HAP-1 (cell line): ENCODE data around the gene FEM1C.
"Not testable (repeated sequence)": the region's sequence is repeated elsewhere in the genome, so short reads cannot be mapped to it uniquely, and the experiment has no call there.

Experiments
- DNase-seq, 2 experiments: peaks; one replicate each; pipeline ENCODE4 v3.0.0-alpha.2; 2016 to 2020; ENCODE audit warnings: low spot score in 2 of 2
- H3K27me3 ChIP-seq: fragments of 250-450 bp; sonication (Bioruptor Pico); 2 replicates; pipeline ENCODE4 v1.5.1; 2020; ENCODE audit warnings: low read depth, mild to moderate bottlenecking, moderate library complexity
- H3K36me3 ChIP-seq: fragments of 250-450 bp; sonication (Bioruptor Pico); replicated peaks from 2 replicates; pipeline ENCODE4 v1.5.1; 2020; ENCODE audit warnings: mild to moderate bottlenecking
- H3K4me1 ChIP-seq: fragments of 250-450 bp; sonication (Bioruptor Pico); 2 replicates; pipeline ENCODE4 v1.5.1; 2020; ENCODE audit warnings: mild to moderate bottlenecking
- H3K4me3 ChIP-seq: fragments of 250-450 bp; sonication (Bioruptor Pico); 2 replicates; pipeline ENCODE4 v1.5.1; 2020; ENCODE audit warnings: mild to moderate bottlenecking, moderate library complexity
- H3K9me3 ChIP-seq: fragments of 250-450 bp; sonication (Bioruptor Pico); 2 replicates; pipeline ENCODE4 v1.5.1; 2020; ENCODE audit warnings: mild to moderate bottlenecking, moderate library complexity
- in situ Hi-C: fragments of 300-500 bp; cut with MboI; formaldehyde crosslinking; loops from 3 replicates; pipeline ENCODE4 v1.14.3; 2020; ENCODE audit warnings: low sequenced_read_pairs, inconsistent platforms, mixed read lengths

Gene FEM1C

DNA sequence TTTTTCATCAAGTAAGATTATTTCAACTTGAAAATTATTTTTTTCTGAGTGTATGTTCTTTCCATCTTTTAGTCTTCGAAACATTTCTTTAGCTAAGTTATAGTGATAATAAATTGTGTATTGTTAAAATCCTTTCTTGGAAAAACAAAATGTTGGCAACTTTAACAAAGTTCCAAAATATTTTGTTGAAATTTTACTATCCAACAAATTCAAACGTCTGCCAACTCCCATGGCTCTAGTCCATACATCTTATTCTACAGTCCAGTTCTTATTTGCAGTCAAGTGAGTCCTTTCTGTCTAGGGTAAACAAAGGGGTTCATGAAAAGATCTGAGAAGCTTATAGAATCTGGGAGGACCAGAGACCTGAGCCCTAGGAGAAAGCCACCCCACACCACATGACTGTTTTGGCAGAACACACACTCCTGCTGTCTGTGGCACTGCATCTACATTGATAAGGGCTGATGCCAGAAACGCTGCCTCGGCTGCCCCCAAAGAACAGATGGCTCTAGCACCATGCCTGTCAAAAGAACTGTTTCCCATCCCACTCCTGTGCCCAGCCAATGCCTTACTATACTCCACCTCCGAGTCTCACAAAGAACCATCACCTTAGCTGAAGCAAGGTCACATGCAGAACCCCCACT lies 47.5 kb downstream of the FEM1C start:
- in situ Hi-C loops = no loop called here
- Histone ChIP-seq H3K27me3 (peaks cover 15% of the 10 kb centered on the region; the same call in 1 of the 2 replicates), H3K36me3 (no peaks in the 10 kb centered on the region), H3K4me1 (peaks cover 21% of the 10 kb centered on the region), H3K9me3 (0 out of 2 replicates have a peak, but pooled peaks cover 2% of the 10 kb centered on the region), H3K4me3 (no peak overlapping the region)
- no peak for DNase-seq

DNA sequence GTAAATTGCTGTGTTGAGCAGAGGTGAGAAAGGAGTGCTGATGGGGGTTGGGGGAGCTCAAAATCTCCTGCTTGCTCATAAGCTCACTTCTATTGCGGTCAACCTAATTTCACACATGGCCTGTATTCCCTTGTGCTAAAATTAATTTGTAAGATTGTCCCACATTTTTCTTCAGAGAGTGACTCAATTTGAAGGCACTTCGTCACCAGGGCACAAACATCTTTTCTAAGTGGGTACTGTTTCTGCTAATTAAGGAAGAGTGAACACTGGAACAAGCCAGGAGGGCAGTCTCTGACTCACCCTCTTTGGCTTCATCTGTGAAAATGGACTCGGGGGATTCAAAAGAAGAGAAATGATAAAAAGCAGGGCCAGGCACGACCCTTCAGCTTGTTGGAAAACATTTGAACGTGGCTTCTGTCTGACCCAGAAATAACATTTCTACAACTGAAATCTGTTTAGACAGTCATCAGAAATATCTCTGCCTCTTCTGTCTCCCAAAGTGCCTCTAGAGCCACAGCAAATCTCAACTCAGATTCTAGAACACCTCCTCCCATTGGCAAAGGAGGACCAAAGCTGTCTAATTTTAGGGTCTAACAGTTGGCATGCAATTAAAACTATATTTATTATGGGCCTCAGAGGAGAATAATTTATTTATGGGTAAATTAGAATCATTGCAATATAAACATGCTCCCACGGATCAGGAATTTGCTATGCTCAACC lies 49.8 kb downstream of the FEM1C start:
- no peak for DNase-seq
- H3K27me3 ChIP-seq = peaks cover 15% of the 10 kb centered on the region; the same call in 1 of the 2 replicates
- no peak overlapping the region for H3K4me3 ChIP-seq
- H3K9me3 ChIP-seq = 0 out of 2 replicates have a peak, but pooled peaks cover 2% of the 10 kb centered on the region
- peaks cover 2% of the 10 kb centered on the region for H3K4me1 ChIP-seq
- H3K36me3 ChIP-seq = no peaks in the 10 kb centered on the region
- in situ Hi-C loops = no loop called here

DNA sequence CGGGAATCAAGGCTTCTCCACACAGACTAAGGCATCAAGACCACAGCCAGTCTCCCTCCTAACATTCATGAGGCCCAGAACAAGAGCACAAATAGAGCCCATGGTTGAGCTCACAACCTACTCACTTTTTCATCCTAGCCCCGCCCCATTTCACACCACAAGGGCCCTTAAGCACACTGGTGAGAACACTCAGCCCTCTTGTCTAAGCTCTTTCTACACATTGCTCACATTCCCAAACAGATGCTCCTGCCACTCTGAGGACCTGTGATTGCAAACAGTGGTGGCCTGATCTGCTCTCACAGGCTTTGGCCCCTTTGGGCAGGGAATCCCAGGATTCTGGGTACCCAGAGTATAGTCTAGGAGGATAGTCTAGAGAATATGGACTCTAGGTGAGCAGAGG lies 54.0 kb downstream of the FEM1C start:
- in situ Hi-C loops = no loop called here
- H3K27me3 ChIP-seq = peaks cover 13% of the 10 kb centered on the region; the same call in 1 of the 2 replicates
- no peaks in the 10 kb centered on the region for H3K36me3 ChIP-seq
- no peaks in the 10 kb centered on the region for H3K4me1 ChIP-seq
- no peaks in the 10 kb centered on the region for H3K9me3 ChIP-seq
- DNase-seq = no peak
- no peak overlapping the region for H3K4me3 ChIP-seq

DNA sequence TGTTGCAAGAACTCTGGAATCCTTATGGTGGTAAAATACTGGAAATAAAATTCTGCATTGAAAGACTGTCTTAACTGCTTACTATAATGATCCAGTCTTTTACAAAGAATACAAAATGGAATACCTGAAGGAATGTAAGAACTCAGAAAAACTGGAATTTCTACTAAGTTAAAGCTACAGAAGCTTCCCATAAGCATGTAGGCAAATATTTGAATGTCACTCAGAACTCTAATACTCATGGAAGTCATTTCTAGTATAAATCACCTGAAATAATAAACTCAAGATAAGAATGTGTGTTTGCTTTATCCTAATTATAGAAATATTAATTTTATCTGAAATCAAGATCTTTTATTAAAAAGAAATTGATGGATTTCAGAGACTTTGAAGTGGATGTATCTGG lies 54.8 kb downstream of the FEM1C start:
- Histone ChIP-seq H3K9me3 (no peaks in the 10 kb centered on the region), H3K27me3 (peaks cover 8% of the 10 kb centered on the region; the same call in 1 of the 2 replicates), H3K4me1 (no peaks in the 10 kb centered on the region), H3K36me3 (no peaks in the 10 kb centered on the region), H3K4me3 (no peak overlapping the region)
- no peak for DNase-seq
- in situ Hi-C loops = no loop called here

DNA sequence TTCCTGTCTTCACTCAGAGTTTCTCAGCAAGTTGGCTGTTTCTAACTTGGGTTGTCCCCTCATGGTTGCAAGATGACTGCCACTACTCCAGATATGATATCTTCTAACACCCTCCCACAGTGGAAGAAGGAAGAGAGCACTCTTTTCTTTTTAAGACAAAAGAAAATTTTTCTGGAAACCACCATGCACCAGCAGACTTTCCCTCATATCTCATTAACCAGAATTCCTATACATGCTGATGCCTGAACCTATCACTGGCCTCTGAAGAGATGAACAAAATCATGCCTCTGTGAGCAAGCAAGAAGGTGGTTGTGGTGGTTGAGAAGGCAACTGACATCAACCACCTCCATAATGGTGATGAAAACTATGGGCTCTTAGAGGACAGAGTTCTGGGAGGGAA lies 56.8 kb downstream of the FEM1C start:
- Histone ChIP-seq H3K4me3 (no peak overlapping the region), H3K9me3 (no peaks in the 10 kb centered on the region), H3K36me3 (no peaks in the 10 kb centered on the region), H3K27me3 (no peaks in the 10 kb centered on the region; the same call in 1 of the 2 replicates), H3K4me1 (no peaks in the 10 kb centered on the region)
- no peak for DNase-seq
- in situ Hi-C loops = no loop called here

DNA sequence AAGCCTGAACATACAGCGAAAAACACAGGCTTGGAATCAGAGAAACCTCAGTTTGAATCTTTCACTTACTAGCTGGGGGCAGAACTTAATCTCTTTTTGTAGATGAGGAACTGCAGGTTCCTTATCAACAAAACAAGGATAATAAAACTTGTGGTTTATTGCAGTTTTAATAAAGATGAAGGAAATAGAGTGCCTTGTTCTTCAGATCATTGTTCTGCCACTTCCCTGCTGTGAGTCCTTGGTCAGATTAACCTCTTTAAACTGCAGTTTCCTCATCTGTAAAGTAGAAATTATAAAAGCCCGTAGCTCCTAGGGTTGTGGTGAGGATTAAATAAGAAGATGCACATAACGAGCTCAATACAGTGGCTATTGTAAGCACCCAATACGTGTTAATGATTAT lies 57.4 kb downstream of the FEM1C start:
- H3K9me3 ChIP-seq = no peaks in the 10 kb centered on the region
- in situ Hi-C loops = no loop called here
- DNase-seq = peak in 1 of 2 experiments; percentile 13

DNA sequence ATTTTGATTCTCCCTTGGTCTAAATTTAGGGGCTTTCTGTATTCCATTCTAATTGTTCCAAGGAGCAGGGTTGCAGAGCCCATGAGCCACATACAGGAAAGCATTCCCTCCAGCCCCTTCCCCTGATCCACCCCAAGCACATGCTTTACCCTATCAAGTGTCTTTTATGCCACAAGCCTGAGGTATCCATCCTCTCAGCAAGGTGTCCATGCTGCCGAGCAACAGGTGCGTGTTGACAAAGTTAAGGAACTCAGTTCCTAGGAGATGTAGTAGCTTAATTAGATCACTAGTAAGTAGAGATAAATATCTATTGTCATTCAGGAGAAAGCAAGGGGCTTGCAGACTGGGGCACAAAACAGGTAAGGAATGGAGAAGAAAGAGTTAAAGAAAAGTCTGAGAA lies 57.8 kb downstream of the FEM1C start:
- DNase-seq = no peak
- Histone ChIP-seq H3K36me3 (no peaks in the 10 kb centered on the region), H3K9me3 (no peaks in the 10 kb centered on the region), H3K4me1 (no peaks in the 10 kb centered on the region), H3K27me3 (no peaks in the 10 kb centered on the region; the same call in 1 of the 2 replicates), H3K4me3 (no peak overlapping the region)
- in situ Hi-C loops = no loop called here

More for the DNA sequence above, 57.4 kb downstream of the FEM1C start:
- Histone ChIP-seq H3K27me3 (no peaks in the 10 kb centered on the region; the same call in 1 of the 2 replicates), H3K4me3 (no peak overlapping the region), H3K36me3 (no peaks in the 10 kb centered on the region), H3K4me1 (no peaks in the 10 kb centered on the region)

DNA sequence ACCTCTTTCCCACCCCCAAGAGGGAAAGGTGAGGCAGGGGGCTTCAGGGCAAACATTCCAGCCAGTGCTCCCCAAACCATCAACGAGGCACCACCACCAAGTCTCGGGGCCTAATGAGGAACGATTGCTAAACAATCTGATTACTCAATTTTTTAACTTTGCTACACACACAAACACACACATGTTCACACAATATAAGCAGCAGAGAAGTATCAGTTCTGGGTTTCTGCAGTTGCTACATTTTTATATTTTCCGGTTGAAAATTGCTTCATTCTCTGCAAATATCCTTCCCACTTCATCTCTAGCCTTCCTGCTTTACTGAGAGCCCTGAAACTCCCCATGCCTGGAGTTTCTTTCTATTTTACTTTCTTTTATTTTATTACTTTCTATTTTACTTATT lies 60.2 kb downstream of the FEM1C start:
- Histone ChIP-seq H3K4me3 (no peak overlapping the region), H3K9me3 (no peaks in the 10 kb centered on the region), H3K4me1 (no peaks in the 10 kb centered on the region), H3K36me3 (no peaks in the 10 kb centered on the region), H3K27me3 (no peaks in the 10 kb centered on the region; the same call in 1 of the 2 replicates)
- no peak for DNase-seq
- in situ Hi-C loops = no loop called here

DNA sequence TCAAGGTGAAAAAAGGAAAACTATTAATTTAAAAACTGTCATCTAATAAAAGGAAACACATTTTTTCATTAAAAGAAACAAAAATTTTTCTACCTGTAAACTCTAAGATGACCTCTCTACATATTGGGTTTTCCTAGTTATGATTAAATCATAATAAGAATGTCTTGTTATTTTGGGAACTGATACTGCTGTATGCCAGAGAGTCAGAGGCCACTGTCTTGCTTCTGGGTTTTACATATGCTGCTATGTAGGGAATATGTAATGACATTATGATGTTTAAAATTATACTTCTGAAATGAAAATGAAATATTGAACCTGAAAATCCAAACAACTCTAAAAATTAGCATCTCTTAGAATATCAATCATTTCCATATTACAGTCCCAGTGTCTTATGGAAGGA lies 63.7 kb downstream of the FEM1C start:
- no peaks in the 10 kb centered on the region; the same call in 1 of the 2 replicates for H3K27me3 ChIP-seq
- DNase-seq = no peak
- no peaks in the 10 kb centered on the region for H3K9me3 ChIP-seq
- H3K36me3 ChIP-seq = no peaks in the 10 kb centered on the region
- no peak overlapping the region for H3K4me3 ChIP-seq
- no peaks in the 10 kb centered on the region for H3K4me1 ChIP-seq
- in situ Hi-C loops = no loop called here

DNA sequence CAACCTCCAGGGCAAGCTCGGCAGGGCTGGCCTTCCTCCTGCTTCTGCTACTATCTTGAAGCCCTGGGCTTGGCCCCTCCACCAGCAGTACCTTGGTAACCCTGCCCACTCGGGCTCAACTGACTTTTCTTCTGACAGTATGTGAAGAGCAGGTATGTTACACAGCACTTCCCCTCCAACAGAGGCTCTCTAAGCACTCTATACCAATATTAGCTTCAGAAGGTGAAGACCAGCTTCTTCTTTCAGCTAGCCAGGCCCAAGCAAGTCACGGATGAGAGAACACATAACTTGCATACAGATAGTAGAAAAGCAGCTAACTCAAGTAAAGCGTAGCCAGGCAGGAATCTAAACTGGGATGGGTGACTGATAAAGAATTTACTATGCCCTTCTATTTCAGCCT lies 64.3 kb downstream of the FEM1C start:
- no peak for DNase-seq
- H3K27me3 ChIP-seq = no peaks in the 10 kb centered on the region; the same call in 1 of the 2 replicates
- no peaks in the 10 kb centered on the region for H3K4me1 ChIP-seq
- no peaks in the 10 kb centered on the region for H3K36me3 ChIP-seq
- in situ Hi-C loops = no loop called here
- no peaks in the 10 kb centered on the region for H3K9me3 ChIP-seq
- H3K4me3 ChIP-seq = no peak overlapping the region

DNA sequence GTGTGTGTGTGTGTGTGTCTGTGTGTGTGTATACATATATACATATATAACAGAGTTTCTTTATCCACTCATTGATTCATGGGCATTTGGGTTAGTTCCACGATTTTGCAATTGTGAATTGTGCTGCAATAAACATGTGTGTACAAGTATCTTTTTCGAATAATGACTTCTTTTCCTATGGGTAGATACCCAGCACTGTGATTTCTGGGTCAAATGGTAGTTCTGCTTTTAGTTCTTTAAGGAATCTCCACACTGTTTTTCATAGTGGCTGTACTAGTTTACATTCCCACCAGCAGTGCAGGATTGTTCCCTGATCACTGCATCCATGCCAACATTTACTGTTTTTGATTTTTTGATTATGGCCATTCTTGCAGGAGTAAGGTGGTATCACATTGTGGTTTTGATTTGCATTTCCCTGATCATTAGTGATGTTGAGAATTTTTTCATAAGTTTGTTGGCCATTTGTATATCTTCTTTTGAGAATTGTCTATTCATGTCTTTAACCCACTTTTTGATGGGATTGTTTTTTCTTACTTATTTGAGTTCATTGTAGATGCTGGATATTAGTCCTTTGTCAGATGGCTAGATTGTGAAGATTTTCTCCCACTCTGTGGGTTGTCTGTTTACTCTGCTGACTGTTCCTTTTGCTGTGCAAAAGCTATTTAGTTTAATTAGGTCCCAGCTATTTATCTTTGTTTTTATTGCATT lies 65.3 kb downstream of the FEM1C start:
- in situ Hi-C loops, H3K4me3 ChIP-seq, H3K27me3 ChIP-seq, H3K36me3 ChIP-seq, H3K9me3 ChIP-seq, H3K4me1 ChIP-seq, DNase-seq: not testable (repeated sequence)

DNA sequence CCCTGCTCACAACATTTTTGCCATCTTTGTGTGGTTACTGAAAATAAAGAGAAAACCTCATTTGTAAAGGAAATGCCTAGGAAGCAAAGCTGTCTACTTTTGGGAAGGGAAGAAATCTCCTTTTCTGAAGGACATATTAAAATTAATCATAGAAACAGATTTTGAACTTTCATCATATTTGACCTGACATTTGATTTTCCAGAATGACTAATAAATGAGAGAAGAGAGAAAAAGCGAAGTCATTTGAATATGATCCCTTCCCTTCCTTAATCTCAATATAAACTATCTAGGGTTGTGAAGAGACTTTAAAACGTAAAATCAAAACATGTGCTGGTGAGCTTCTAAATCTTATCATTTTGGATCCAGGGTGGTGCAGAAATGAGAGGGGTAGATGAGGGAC lies 66.3 kb downstream of the FEM1C start:
- H3K4me3 ChIP-seq = no peak overlapping the region
- no peaks in the 10 kb centered on the region for H3K36me3 ChIP-seq
- no peaks in the 10 kb centered on the region; the same call in 1 of the 2 replicates for H3K27me3 ChIP-seq
- H3K9me3 ChIP-seq = no peaks in the 10 kb centered on the region
- in situ Hi-C loops = no loop called here
- no peak for DNase-seq
- H3K4me1 ChIP-seq = peaks cover under 1% of the 10 kb centered on the region; the same call in 1 of the 2 replicates

DNA sequence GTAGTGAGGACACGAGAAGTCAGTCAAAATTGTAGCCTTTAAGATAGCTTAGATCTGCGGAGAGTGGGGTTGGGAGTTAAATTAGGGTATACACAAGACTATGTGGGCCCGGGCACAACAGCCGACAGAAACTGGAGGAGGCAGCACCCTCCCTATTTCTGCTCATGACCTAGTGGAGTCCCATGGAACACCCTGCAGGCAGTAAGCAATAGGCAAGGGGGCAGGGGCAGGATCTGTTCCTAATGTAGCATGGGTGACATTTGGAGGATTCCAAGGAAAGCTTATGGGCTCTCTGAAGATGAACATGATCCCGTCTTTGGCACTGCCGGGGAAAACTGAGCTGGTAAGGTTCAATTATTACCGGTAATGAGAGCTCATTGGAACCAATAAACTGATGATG lies 67.0 kb downstream of the FEM1C start:
- Histone ChIP-seq H3K4me1 (peaks cover 6% of the 10 kb centered on the region), H3K27me3 (no peaks in the 10 kb centered on the region), H3K36me3 (no peaks in the 10 kb centered on the region), H3K4me3 (no peak overlapping the region), H3K9me3 (no peaks in the 10 kb centered on the region)
- in situ Hi-C loops = no loop called here
- no peak for DNase-seq

DNA sequence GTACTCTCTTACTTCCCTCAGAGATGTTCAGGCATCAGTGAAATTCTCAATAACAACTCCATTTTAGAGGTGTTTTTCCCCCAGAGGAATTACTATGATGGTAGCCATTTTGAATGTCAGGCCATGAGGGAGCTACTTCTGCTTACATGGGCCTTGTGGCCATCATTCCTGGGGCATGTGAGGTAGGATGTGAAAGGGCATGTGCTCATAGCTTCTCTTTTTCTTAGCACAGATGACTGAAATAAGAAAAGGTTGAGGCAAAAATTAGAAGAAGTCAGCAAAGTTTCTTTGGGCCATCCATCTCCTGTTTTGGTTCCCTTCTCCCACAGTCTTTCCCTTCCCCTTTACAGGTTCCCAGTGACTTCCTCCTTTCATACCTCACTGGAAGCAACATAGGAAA lies 68.8 kb downstream of the FEM1C start:
- no peak overlapping the region for H3K4me3 ChIP-seq
- peaks cover 13% of the 10 kb centered on the region for H3K4me1 ChIP-seq
- H3K9me3 ChIP-seq = no peaks in the 10 kb centered on the region
- H3K36me3 ChIP-seq = no peaks in the 10 kb centered on the region
- in situ Hi-C loops = no loop called here
- H3K27me3 ChIP-seq = no peaks in the 10 kb centered on the region
- no peak for DNase-seq
